HCT116 (cell line): Measurements from ENCODE around the gene GIMAP4. TPM values are rescaled to one million over a fixed set of nuclear protein-coding genes. Genes with fewer than 3 reads are reported as not detected.

Source experiments
- ATAC-seq: fragments of 200-7000 bp; cut with Tn5 transposase; 2 replicates; pipeline ENCODE4 v1.9.1; 2020; ENCODE audit warnings: mild to moderate bottlenecking, moderate library complexity
- BruUV-seq: library from RNA; stranded (reverse); fragments of 400-500 nt; replicated peaks from 2 replicates; lab custom pipeline; 2021; lab: Mats Ljungman, UMichigan
- CTCF ChIA-PET: fragments of 300-600 bp; sonication (Branson Sonifier 250); formaldehyde crosslinking; loops from one replicate; lab custom pipeline; 2021; ENCODE audit warnings: antibody characterized with exemption; lab: Charles Lee
- POLR2A ChIA-PET: fragments of 300-600, 350-600 bp; sonication (Branson Sonifier 250); formaldehyde crosslinking; loops from one replicate; lab custom pipeline; 2021; ENCODE audit warnings: antibody characterized with exemption; lab: Charles Lee
- RAD21 ChIA-PET, 2 experiments: fragments of 300-600 bp; sonication (Branson Sonifier 250); formaldehyde crosslinking; loops; one replicate each; lab custom pipeline; 2023; ENCODE audit warnings: low total read pairs in 2 of 2; ENCODE audit not compliant: uncharacterized antibody in 2 of 2, unreplicated experiment in 2 of 2, low non-redundant PET in 1 of 2; lab: Charles Lee
- DNase-seq: peaks from one replicate; pipeline ENCODE4 v3.0.0-alpha.2; 2010; ENCODE audit warnings: low read depth, low spot score
- H2AFZ ChIP-seq: fragments of 200-600 bp; shearing (Covaris generic), sonication (generic); 2 replicates; pipeline ENCODE4 v1.6.1; 2017; ENCODE audit warnings: low read depth, mixed run types, mixed read lengths, antibody characterized with exemption, low read length; ENCODE audit not compliant: poor library complexity, severe bottlenecking
- H3K27ac ChIP-seq: 2 replicates; pipeline ENCODE4 v1.5.1; 2012; ENCODE audit warnings: low read depth, low read length
- H3K27me3 ChIP-seq: fragments of 200-600 bp; sonication (generic); 2 replicates; pipeline ENCODE4 v1.6.1; 2016; ENCODE audit warnings: mixed run types, low read length, mixed read lengths; ENCODE audit not compliant: insufficient read depth
- H3K36me3 ChIP-seq, 2 experiments: fragments of 200-500 bp in 1 of 2; fragments of 200-600 bp in 1 of 2; sonication (Bioruptor generic) in 1 of 2; sonication (generic) in 1 of 2; 2 replicates each; pipeline versions ENCODE4 v1.5.1 to v1.6.1; 2014 to 2016; ENCODE audit warnings: low read length in 2 of 2, inconsistent platforms in 1 of 2, mixed read lengths in 1 of 2, mixed run types in 1 of 2; ENCODE audit not compliant: insufficient read depth in 2 of 2, control insufficient read depth in 1 of 2
- H3K4me1 ChIP-seq, 2 experiments: fragments of 200-600 bp in 1 of 2; sonication (generic) in 1 of 2; 2 replicates each; pipeline versions ENCODE4 v1.5.1 to v1.6.1; 2012 to 2017; ENCODE audit warnings: low read length in 2 of 2, inconsistent platforms in 1 of 2, mild to moderate bottlenecking in 1 of 2, mixed read lengths in 1 of 2, mixed run types in 1 of 2, moderate library complexity in 1 of 2; ENCODE audit not compliant: insufficient read depth in 2 of 2, control insufficient read depth in 1 of 2
- H3K4me2 ChIP-seq: fragments of 200-600 bp; sonication (generic); 2 replicates; pipeline ENCODE4 v1.6.1; 2017; ENCODE audit warnings: mixed run types, low read length, mixed read lengths
- H3K4me3 ChIP-seq, 2 experiments: fragments of 200-600 bp in 1 of 2; sonication (generic) in 1 of 2; replicated peaks in 1 of 2; 2 replicates each; pipeline ENCODE4 v1.5.1; 2011 to 2016; ENCODE audit warnings: low read length in 2 of 2, control low read depth in 1 of 2, low read depth in 1 of 2, mild to moderate bottlenecking in 1 of 2, mixed read lengths in 1 of 2, mixed run types in 1 of 2
- H3K79me2 ChIP-seq: fragments of 200-600 bp; sonication (generic); 2 replicates; pipeline ENCODE4 v1.6.1; 2017; ENCODE audit warnings: mild to moderate bottlenecking, mixed run types, low read length, moderate library complexity, mixed read lengths; ENCODE audit not compliant: insufficient read depth
- H3K9ac ChIP-seq: fragments of 200-600 bp; sonication (generic); 2 replicates; pipeline ENCODE4 v1.6.1; 2016; ENCODE audit warnings: low read length, mixed read lengths
- H3K9me2 ChIP-seq: fragments of 200-600 bp; sonication (generic), shearing (Covaris generic); 2 replicates; pipeline ENCODE4 v1.6.1; 2017; ENCODE audit warnings: mixed run types, mild to moderate bottlenecking, moderate library complexity; ENCODE audit not compliant: insufficient read depth
- H3K9me3 ChIP-seq, 2 experiments: fragments of 200-500 bp in 1 of 2; fragments of 200-600 bp in 1 of 2; sonication (Bioruptor generic) in 1 of 2; sonication (generic) in 1 of 2; 2 replicates each; pipeline ENCODE4 v1.6.1; 2014 to 2017; ENCODE audit warnings: low read length in 2 of 2, mixed read lengths in 2 of 2, inconsistent platforms in 1 of 2, low read depth in 1 of 2, mild to moderate bottlenecking in 1 of 2, mixed run types in 1 of 2, moderate library complexity in 1 of 2; ENCODE audit not compliant: control insufficient read depth in 1 of 2, insufficient read depth in 1 of 2
- H4K20me1 ChIP-seq: fragments of 200-600 bp; sonication (generic), shearing (Covaris generic); 2 replicates; pipeline ENCODE4 v1.6.1; 2017; ENCODE audit warnings: mixed run types, mild to moderate bottlenecking, moderate library complexity; ENCODE audit not compliant: insufficient read depth
- EZH2 ChIP-seq: fragments of 200-600 bp; sonication (generic); IDR thresholded peaks from 2 replicates; pipeline ENCODE4 v1.6.1; 2017; ENCODE audit warnings: antibody characterized with exemption, mixed run types
- MAX ChIP-seq: IDR thresholded peaks from 2 replicates; pipeline ENCODE4 v1.6.1; 2012
- RAD21 ChIP-seq: IDR thresholded peaks from 2 replicates; pipeline ENCODE4 v1.6.1; 2012; ENCODE audit warnings: low read depth, mild to moderate bottlenecking
- REST ChIP-seq: IDR thresholded peaks from 2 replicates; pipeline ENCODE4 v1.6.1; 2012; ENCODE audit warnings: low read depth
- TCF7L2 ChIP-seq: IDR thresholded peaks from 2 replicates; pipeline ENCODE4 v1.7.0; 2011; ENCODE audit warnings: borderline replicate concordance, inconsistent platforms; ENCODE audit not compliant: insufficient read depth, insufficient read length; ENCODE audit errors: extremely low read depth
- YY1 ChIP-seq: IDR thresholded peaks from 2 replicates; pipeline ENCODE4 v1.6.1; 2011; ENCODE audit warnings: low read length, low read depth, moderate library complexity, mild to moderate bottlenecking; ENCODE audit not compliant: insufficient replicate concordance; ENCODE audit errors: extremely low read depth
- ZFX ChIP-seq: fragments of 450-650 bp; IDR thresholded peaks from 2 replicates; pipeline ENCODE4 v1.6.1; 2017
- ZNF274 ChIP-seq: fragments of 200-500 bp; sonication (Bioruptor generic); IDR thresholded peaks from 2 replicates; pipeline ENCODE4 v1.6.1; 2014; ENCODE audit warnings: mild to moderate bottlenecking, low read depth, low read length, inconsistent platforms
- intact Hi-C: fragments of 100-400 bp; cut with micrococcal nuclease; formaldehyde crosslinking; loops from 2 replicates; pipeline ENCODE4 v1.10.0; 2022
- total RNA-seq: library from RNA; stranded (reverse); gene quantifications from one replicate; pipeline ENCODE4 v1.2.1, GENCODE V29; 2021; ENCODE audit not compliant: unreplicated experiment
- TF ChIP-seq, protein P1 (sequence below): IDR thresholded peaks from 2 replicates; pipeline ENCODE4 v1.6.1; 2011; ENCODE audit warnings: mild to moderate bottlenecking, low read length, moderate library complexity; ENCODE audit not compliant: insufficient replicate concordance; ENCODE audit errors: extremely low read depth

The GIMAP4 gene
- total RNA-seq, 1 experiment from 2014 or later: 0.49 TPM

GRCh38 chr7:150565239-150565638 lies 2.0 kb upstream of the GIMAP4 start (continued):
- TF ChIP-seq, protein P1, sequence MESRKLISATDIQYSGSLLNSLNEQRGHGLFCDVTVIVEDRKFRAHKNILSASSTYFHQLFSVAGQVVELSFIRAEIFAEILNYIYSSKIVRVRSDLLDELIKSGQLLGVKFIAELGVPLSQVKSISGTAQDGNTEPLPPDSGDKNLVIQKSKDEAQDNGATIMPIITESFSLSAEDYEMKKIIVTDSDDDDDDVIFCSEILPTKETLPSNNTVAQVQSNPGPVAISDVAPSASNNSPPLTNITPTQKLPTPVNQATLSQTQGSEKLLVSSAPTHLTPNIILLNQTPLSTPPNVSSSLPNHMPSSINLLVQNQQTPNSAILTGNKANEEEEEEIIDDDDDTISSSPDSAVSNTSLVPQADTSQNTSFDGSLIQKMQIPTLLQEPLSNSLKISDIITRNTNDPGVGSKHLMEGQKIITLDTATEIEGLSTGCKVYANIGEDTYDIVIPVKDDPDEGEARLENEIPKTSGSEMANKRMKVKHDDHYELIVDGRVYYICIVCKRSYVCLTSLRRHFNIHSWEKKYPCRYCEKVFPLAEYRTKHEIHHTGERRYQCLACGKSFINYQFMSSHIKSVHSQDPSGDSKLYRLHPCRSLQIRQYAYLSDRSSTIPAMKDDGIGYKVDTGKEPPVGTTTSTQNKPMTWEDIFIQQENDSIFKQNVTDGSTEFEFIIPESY: no peak
- TF ChIP-seq TCF7L2 (no peak), EZH2 (no peak), YY1 (no peak)

- intact Hi-C loops: no loop called here
- POLR2A ChIA-PET: no interaction called here
- Histone ChIP-seq H3K4me3 (no peak overlapping the region), H3K9ac (no peak overlapping the region), H3K4me2 (no peak overlapping the region), H3K36me3 (no peaks in the 10 kb centered on the region), H3K9me2 (no peaks in the 10 kb centered on the region), H3K9me3 (no peaks in the 10 kb centered on the region; a peak in 1 of 4 replicates), H3K27ac (no peak overlapping the region), H3K4me1 (no peaks in the 10 kb centered on the region), H2AFZ (no peak overlapping the region), H3K27me3 (0 out of 2 replicates have a peak, but pooled peaks cover 12% of the 10 kb centered on the region), H4K20me1 (no peaks in the 10 kb centered on the region), H3K79me2 (no peaks in the 10 kb centered on the region)
- TF ChIP-seq ZNF274 (no peak), ZFX (no peak), RAD21 (no peak), MAX (no peak), REST (no peak)
- no peak for DNase-seq
- RAD21 ChIA-PET: no interaction called here
- CTCF ChIA-PET: no interaction called here
- no TSS peak for BruUV-seq
- no peak for ATAC-seq
These were observed 1.1 kb upstream of the GIMAP4 start for GRCh38 chr7:150566123-150566522.
